ENCODE measurements around the gene ATRIP. TPM values are rescaled to one million over a fixed set of nuclear protein-coding genes. Genes with fewer than 3 reads are reported as not detected.

ATRIP gene
- total and polyA plus RNA-seq, 2 of the 8 experiments (the other 6 are each of a cell fraction or from before 2014, with no cell fraction given), result 18.5 to 20.2 TPM

- no peak for TF ChIP-seq MAX (IDR thresholded peaks at IDR 0.05)
- no peak for TF ChIP-seq ATF2 (IDR thresholded peaks at IDR 0.05; ENCODE audit: low read length)
- TF ChIP-seq TEAD4 (IDR thresholded peaks at IDR 0.05; ENCODE audit: low read depth, low read length), result no peak
- no peak for TF ChIP-seq GTF2F1 (IDR thresholded peaks at IDR 0.05; ENCODE audit: borderline replicate concordance, low read depth, low read length)
These were observed 28.4 kb upstream of the ATRIP start (continued) for GRCh38 chr3:48418140-48418539.

Measured in H1 (cell line).